Endothelial cell of umbilical vein (primary cell): ENCODE results near the gene MACROD2.

Experiments used
- POLR2A ChIP-seq: IDR thresholded peaks from 2 replicates; pipeline ENCODE4 v1.6.1; 2012; ENCODE audit warnings: low read depth, mild to moderate bottlenecking, control low read depth, low read length
- POLR2AphosphoS5 ChIP-seq: IDR thresholded peaks from 2 replicates; pipeline ENCODE4 v1.6.1; 2012; ENCODE audit warnings: low read depth, mild to moderate bottlenecking, control low read depth, low read length, moderate library complexity; ENCODE audit not compliant: insufficient read depth
- TF ChIP-seq, protein P1 (sequence below), 2 donors: IDR thresholded peaks; 1 replicate in 1 of 2; 2 replicates in 1 of 2; pipeline ENCODE4 v1.5.1; 2011; ENCODE audit warnings: low read length in 2 of 2, mild to moderate bottlenecking in 2 of 2, moderate library complexity in 2 of 2, control low read depth in 1 of 2, inconsistent platforms in 1 of 2, low read depth in 1 of 2; ENCODE audit not compliant: insufficient read depth in 1 of 2; ENCODE audit errors: extremely low read depth in 1 of 2

- TF ChIP-seq, protein P1, sequence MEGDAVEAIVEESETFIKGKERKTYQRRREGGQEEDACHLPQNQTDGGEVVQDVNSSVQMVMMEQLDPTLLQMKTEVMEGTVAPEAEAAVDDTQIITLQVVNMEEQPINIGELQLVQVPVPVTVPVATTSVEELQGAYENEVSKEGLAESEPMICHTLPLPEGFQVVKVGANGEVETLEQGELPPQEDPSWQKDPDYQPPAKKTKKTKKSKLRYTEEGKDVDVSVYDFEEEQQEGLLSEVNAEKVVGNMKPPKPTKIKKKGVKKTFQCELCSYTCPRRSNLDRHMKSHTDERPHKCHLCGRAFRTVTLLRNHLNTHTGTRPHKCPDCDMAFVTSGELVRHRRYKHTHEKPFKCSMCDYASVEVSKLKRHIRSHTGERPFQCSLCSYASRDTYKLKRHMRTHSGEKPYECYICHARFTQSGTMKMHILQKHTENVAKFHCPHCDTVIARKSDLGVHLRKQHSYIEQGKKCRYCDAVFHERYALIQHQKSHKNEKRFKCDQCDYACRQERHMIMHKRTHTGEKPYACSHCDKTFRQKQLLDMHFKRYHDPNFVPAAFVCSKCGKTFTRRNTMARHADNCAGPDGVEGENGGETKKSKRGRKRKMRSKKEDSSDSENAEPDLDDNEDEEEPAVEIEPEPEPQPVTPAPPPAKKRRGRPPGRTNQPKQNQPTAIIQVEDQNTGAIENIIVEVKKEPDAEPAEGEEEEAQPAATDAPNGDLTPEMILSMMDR (IDR thresholded peaks at IDR 0.05; ENCODE audit: extremely low read depth in 1 of 2, insufficient read depth in 1 of 2, low read depth in 1 of 2, low read length in 2 of 2) = no peak
- no peak for TF ChIP-seq POLR2AphosphoS5
- TF ChIP-seq POLR2A = no peak
These were observed 35.2 kb upstream of the MACROD2 start for GRCh38 chr20:13960119-13960518.
